OCI-LY7 (cell line): ENCODE measurements around the gene POLR2L.

Experiments used
- EZH2phosphoT487 ChIP-seq: fragments of 200-600 bp; sonication (generic); IDR thresholded peaks from 2 replicates; pipeline ENCODE4 v1.6.1; 2018; ENCODE audit warnings: low read depth, borderline replicate concordance, mild to moderate bottlenecking, mixed run types, antibody characterized with exemption, low read length, moderate library complexity, mixed read lengths
- TF ChIP-seq, protein P1 (sequence below): fragments of 200-600 bp; sonication (generic); conservative IDR thresholded peaks from 2 replicates; pipeline ENCODE4 v1.5.1; 2014; ENCODE audit warnings: mild to moderate bottlenecking, antibody characterized with exemption, low read length, moderate library complexity, mixed read lengths

DNA sequence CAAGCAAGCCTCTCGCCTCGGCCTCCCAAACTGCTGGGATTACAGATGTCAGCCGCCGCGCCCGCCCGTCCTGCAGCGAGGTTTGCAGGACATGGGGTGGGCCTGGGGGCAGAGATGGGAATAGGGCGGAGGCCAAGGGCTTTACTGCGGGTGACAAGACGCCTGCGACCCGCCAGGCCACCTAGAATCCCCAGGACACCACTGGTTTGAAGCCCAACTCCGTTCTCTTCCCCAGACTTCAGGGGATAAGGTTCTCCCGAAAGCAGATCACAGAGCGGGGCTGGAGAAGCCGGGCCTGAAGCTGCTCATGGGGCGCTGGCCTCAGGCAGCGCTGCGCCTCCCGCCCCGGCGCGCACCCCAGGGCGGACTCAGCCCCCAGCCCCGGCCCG lies 354 bp downstream of the POLR2L start:
- TF ChIP-seq, protein P1, sequence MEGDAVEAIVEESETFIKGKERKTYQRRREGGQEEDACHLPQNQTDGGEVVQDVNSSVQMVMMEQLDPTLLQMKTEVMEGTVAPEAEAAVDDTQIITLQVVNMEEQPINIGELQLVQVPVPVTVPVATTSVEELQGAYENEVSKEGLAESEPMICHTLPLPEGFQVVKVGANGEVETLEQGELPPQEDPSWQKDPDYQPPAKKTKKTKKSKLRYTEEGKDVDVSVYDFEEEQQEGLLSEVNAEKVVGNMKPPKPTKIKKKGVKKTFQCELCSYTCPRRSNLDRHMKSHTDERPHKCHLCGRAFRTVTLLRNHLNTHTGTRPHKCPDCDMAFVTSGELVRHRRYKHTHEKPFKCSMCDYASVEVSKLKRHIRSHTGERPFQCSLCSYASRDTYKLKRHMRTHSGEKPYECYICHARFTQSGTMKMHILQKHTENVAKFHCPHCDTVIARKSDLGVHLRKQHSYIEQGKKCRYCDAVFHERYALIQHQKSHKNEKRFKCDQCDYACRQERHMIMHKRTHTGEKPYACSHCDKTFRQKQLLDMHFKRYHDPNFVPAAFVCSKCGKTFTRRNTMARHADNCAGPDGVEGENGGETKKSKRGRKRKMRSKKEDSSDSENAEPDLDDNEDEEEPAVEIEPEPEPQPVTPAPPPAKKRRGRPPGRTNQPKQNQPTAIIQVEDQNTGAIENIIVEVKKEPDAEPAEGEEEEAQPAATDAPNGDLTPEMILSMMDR: no peak
- TF ChIP-seq EZH2phosphoT487: no peak
